Left ventricle myocardium inferior (tissue), 1 donor: Measurements from ENCODE around the gene ZMYND11. TPM values are rescaled to one million over a fixed set of nuclear protein-coding genes. Genes with fewer than 3 reads are reported as not detected.
"Not testable (repeated sequence)": the region's sequence is repeated elsewhere in the genome, so short reads cannot be mapped to it uniquely, and the experiment has no call there.

Experiments
- DNase-seq: peaks from one replicate; pipeline ENCODE4 v3.0.0-alpha.2; 2020
- H3K27ac ChIP-seq: fragments of 200-600 bp; replicated peaks from 2 replicates; pipeline ENCODE4 v1.8.0; 2021
- H3K27me3 ChIP-seq: fragments of 200-600 bp; 2 replicates; pipeline ENCODE4 v1.8.0; 2021; ENCODE audit warnings: low read depth
- H3K36me3 ChIP-seq: fragments of 200-600 bp; 2 replicates; pipeline ENCODE4 v1.8.0; 2021
- H3K4me1 ChIP-seq: fragments of 200-600 bp; 2 replicates; pipeline ENCODE4 v1.8.0; 2021
- H3K4me3 ChIP-seq: fragments of 200-600 bp; 2 replicates; pipeline ENCODE4 v1.8.0; 2021; ENCODE audit warnings: mild to moderate bottlenecking, moderate library complexity
- H3K9me3 ChIP-seq: fragments of 200-600 bp; replicated peaks from 2 replicates; pipeline ENCODE4 v1.8.0; 2021
- CTCF ChIP-seq: fragments of 200-600 bp; IDR thresholded peaks from 2 replicates; pipeline ENCODE4 v1.8.0; 2021; ENCODE audit warnings: antibody characterized with exemption, mild to moderate bottlenecking, borderline replicate concordance
- intact Hi-C: fragments of 100-400 bp; cut with micrococcal nuclease; formaldehyde crosslinking; loops from one replicate; pipeline ENCODE4 v1.11.0; 2022
- total RNA-seq: library from RNA; stranded (reverse); fragmentation: NEBNext Ultra II Directional; extraction: Animal tissue kit (Norgen Biotek cat#: 25700); gene quantifications from one replicate; pipeline ENCODE4 v1.2.1, GENCODE V29; 2021
- donor health status: DM: no; HTN: yes; CAD: no; lungs with severe emphysema.

The ZMYND11 gene
- total RNA-seq, 1 donor from 2014 or later = 79.6 TPM

DNA sequence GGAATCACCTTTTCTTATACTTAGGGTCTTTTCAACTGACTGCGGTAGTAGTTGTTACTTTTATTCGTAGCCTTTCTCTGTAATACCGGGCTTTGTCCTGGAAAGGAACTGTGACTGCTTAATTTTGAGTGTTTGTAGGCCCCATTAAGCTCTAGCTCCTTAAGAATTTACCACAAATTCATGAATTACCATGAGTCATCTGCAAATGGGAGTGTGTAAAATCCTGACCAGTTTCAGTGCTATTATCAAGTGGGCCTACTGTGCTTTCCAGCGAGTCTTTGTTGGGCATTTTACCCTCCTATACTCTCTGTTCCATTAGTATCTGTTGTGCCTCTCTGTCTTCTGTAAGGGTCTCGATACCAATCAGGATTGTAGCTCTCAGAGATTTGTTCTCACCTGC lies 49.7 kb downstream of the ZMYND11 start:
- no peak for DNase-seq
- intact Hi-C loops = no loop called here
- Histone ChIP-seq H3K27me3 (no peaks in the 10 kb centered on the region), H3K9me3 (peaks cover 17% of the 10 kb centered on the region), H3K4me1 (peaks cover 9% of the 10 kb centered on the region), H3K36me3 (peaks cover 34% of the 10 kb centered on the region), H3K4me3 (no peak overlapping the region), H3K27ac (no peak overlapping the region)
- TF ChIP-seq CTCF = no peak

DNA sequence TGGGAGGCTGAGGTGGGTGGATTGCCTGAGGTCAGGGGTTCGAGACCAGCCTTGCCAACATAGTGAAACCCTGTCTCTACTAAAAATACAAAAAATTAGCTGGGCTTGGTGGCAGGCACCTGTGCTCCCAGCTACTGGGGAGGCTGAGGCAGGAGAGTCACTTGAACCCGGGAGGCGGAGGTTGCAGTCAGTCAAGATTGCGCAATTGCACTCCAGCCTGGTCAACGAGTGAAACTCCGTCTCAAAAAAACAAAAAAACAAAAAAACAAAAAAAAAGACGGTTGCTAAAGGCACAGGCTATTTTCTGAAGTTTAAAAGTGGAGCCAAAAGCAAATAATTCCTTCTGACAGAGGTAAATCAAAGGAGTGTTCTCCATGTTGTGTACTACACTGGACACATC lies 50.3 kb downstream of the ZMYND11 start:
- DNase-seq, intact Hi-C loops, H3K4me3 ChIP-seq, H3K27ac ChIP-seq, H3K4me1 ChIP-seq, H3K27me3 ChIP-seq: not testable (repeated sequence)
- Histone ChIP-seq H3K9me3 (peaks cover 17% of the 10 kb centered on the region), H3K36me3 (peaks cover 29% of the 10 kb centered on the region)

DNA sequence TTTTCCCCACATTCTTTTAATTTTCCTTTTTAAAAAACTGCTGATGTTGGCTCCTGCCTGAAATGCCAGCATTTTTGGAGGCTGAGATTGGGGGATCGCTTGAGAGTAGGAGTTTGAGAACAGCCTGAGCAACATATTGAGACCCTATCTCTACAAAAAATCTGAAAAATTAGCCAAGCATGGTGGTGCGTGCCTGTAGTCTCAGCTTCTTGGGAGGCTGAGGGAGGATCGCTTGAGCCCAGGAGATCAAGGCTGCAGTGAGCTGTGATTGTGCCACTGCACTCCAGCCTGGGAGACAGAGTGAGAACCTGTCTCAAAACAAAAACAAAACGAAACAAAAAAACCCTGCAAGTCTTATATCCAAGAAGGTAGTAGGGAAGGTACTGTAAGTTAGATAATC lies 51.7 kb downstream of the ZMYND11 start:
- peaks cover 18% of the 10 kb centered on the region for H3K4me1 ChIP-seq
- intact Hi-C loops = no loop called here
- TF ChIP-seq CTCF = no peak
- no peak overlapping the region for H3K27ac ChIP-seq
- no peak overlapping the region for H3K4me3 ChIP-seq
- DNase-seq = no peak
- peaks cover 17% of the 10 kb centered on the region for H3K9me3 ChIP-seq
- no peaks in the 10 kb centered on the region for H3K27me3 ChIP-seq
- H3K36me3 ChIP-seq = peaks cover 18% of the 10 kb centered on the region

DNA sequence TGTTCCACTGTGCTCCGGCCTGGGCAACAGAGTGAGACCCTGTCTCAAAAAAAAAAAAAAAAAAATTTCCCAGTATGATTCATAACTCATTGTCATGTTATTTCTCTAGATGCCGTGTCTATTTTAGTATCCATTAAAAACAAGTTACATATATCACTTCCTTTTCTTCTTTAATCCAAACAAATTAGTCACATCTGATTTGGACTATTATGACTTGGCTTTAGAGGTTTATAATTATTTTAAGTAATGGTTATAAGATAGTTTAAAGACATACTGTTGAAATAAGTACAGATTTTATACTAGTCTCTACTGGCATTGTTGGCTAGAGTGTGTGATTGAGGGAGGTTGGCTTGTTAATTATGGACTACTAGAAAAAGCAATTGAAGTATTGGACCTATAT lies 53.3 kb downstream of the ZMYND11 start:
- TF ChIP-seq CTCF = no peak
- intact Hi-C loops = no loop called here

GRCh38 chr10:190216-190615 lies 55.0 kb downstream of the ZMYND11 start:
- H3K9me3 ChIP-seq = no peaks in the 10 kb centered on the region
- H3K27me3 ChIP-seq = no peaks in the 10 kb centered on the region
- no peak for TF ChIP-seq CTCF
- intact Hi-C loops = no loop called here
- no peaks in the 10 kb centered on the region for H3K36me3 ChIP-seq
- DNase-seq = no peak
- H3K4me1 ChIP-seq = peaks cover 26% of the 10 kb centered on the region
- H3K27ac ChIP-seq = no peak overlapping the region
- H3K4me3 ChIP-seq = no peak overlapping the region

More for the DNA sequence above, 53.3 kb downstream of the ZMYND11 start:
- no peaks in the 10 kb centered on the region for H3K27me3 ChIP-seq
- H3K36me3 ChIP-seq = peaks cover 9% of the 10 kb centered on the region
- no peak for DNase-seq
- peaks cover 25% of the 10 kb centered on the region for H3K4me1 ChIP-seq
- peaks cover 14% of the 10 kb centered on the region for H3K9me3 ChIP-seq
- no peak overlapping the region for H3K27ac ChIP-seq
- H3K4me3 ChIP-seq = no peak overlapping the region

GRCh38 chr10:191703-192518 lies 56.7 kb downstream of the ZMYND11 start:
- DNase-seq = no peak
- TF ChIP-seq CTCF = no peak
- intact Hi-C loops = no loop called here
- no peak overlapping the region for H3K4me3 ChIP-seq
- H3K36me3 ChIP-seq = no peaks in the 10 kb centered on the region
- H3K4me1 ChIP-seq = peaks cover 26% of the 10 kb centered on the region
- H3K27ac ChIP-seq = no peak overlapping the region
- H3K27me3 ChIP-seq = no peaks in the 10 kb centered on the region
- no peaks in the 10 kb centered on the region for H3K9me3 ChIP-seq
